Endothelial cell of umbilical vein (primary cell): Measurements from ENCODE around the gene ZDHHC7. TPM values are rescaled to one million over a fixed set of nuclear protein-coding genes. Genes with fewer than 3 reads are reported as not detected.

Source experiments
- BruUV-seq: library from RNA; stranded (reverse); fragments of 400-500 nt; replicated peaks from 2 replicates; lab custom pipeline; 2021; lab: Mats Ljungman, UMichigan
- CTCF ChIA-PET: fragments of 300-600, 350-600 bp; sonication (Branson Sonifier 250); formaldehyde crosslinking; loops from one replicate; lab custom pipeline; 2021; ENCODE audit warnings: antibody characterized with exemption, inconsistent platforms; lab: Charles Lee
- POLR2A ChIA-PET: fragments of 300-600, 350-600 bp; sonication (Branson Sonifier 250); formaldehyde crosslinking; loops from one replicate; lab custom pipeline; 2021; ENCODE audit warnings: antibody characterized with exemption, inconsistent platforms; lab: Charles Lee
- DNase-seq: peaks from one replicate; pipeline ENCODE4 v3.0.0-alpha.2; 2011; ENCODE audit warnings: low read depth, low spot score
- FAIRE-seq: peaks from 2 replicates; lab custom pipeline; 2011; peaks lifted over from hg19 to GRCh38; lab: Jason Lieb, UNC
- H2AFZ ChIP-seq: 2 replicates; pipeline ENCODE4 v1.6.0; 2012; ENCODE audit warnings: low read depth, low read length, control low read depth, inconsistent platforms
- H3K27ac ChIP-seq: 2 replicates; pipeline ENCODE4 v1.5.1; 2011; ENCODE audit warnings: low read depth, mild to moderate bottlenecking, control low read depth, low read length, moderate library complexity; ENCODE audit not compliant: insufficient read depth
- H3K27me3 ChIP-seq, 2 experiments: 2 replicates each; pipeline versions ENCODE4 v1.6.0 to v1.6.1; 2011; ENCODE audit warnings: low read length in 2 of 2, mixed read lengths in 1 of 2; ENCODE audit not compliant: control insufficient read depth in 2 of 2, insufficient read depth in 2 of 2
- H3K36me3 ChIP-seq, 2 experiments: 2 replicates in 1 of 2; 3 replicates in 1 of 2; pipeline ENCODE4 v1.5.1; 2011; ENCODE audit warnings: low read length in 2 of 2, mild to moderate bottlenecking in 1 of 2, moderate library complexity in 1 of 2; ENCODE audit not compliant: control insufficient read depth in 2 of 2, insufficient read depth in 2 of 2; ENCODE audit errors: extremely low read depth in 1 of 2
- H3K4me1 ChIP-seq: 3 replicates; pipeline ENCODE4 v1.5.1; 2011; ENCODE audit warnings: mild to moderate bottlenecking, low read length; ENCODE audit not compliant: control insufficient read depth, insufficient read depth; ENCODE audit errors: extremely low read depth
- H3K4me2 ChIP-seq: 2 replicates; pipeline ENCODE4 v1.6.1; 2011; ENCODE audit warnings: low read length, control low read depth, mixed read lengths; ENCODE audit not compliant: insufficient read depth
- H3K4me3 ChIP-seq, 3 experiments: fragments of 200-600 bp in 1 of 3; sonication (generic), shearing (Covaris generic) in 1 of 3; replicated peaks in 1 of 3; 2 replicates each; pipeline ENCODE4 v1.5.1; 2011 to 2016; ENCODE audit warnings: control low read depth in 3 of 3, low read length in 3 of 3, mild to moderate bottlenecking in 2 of 3, inconsistent platforms in 1 of 3, low read depth in 1 of 3, moderate library complexity in 1 of 3; ENCODE audit not compliant: insufficient read depth in 1 of 3
- H3K79me2 ChIP-seq: 2 replicates; pipeline ENCODE4 v1.6.0; 2012; ENCODE audit warnings: low read length, inconsistent platforms; ENCODE audit not compliant: control insufficient read depth, insufficient read depth
- H3K9ac ChIP-seq: replicated peaks from 2 replicates; pipeline ENCODE3; 2011; ENCODE audit warnings: low read length, control low read depth; ENCODE audit not compliant: insufficient read depth; ENCODE audit errors: extremely low read depth
- H3K9me1 ChIP-seq: replicated peaks from 3 replicates; pipeline ENCODE4 v1.6.0; 2011; ENCODE audit warnings: mild to moderate bottlenecking, low read length; ENCODE audit not compliant: control insufficient read depth, insufficient read depth; ENCODE audit errors: extremely low read depth
- H3K9me3 ChIP-seq: replicated peaks from 2 replicates; pipeline ENCODE4 v1.5.1; 2012; ENCODE audit warnings: low read length, inconsistent platforms; ENCODE audit not compliant: control insufficient read depth, insufficient read depth
- H4K20me1 ChIP-seq: replicated peaks from 2 replicates; pipeline ENCODE3; 2011; ENCODE audit warnings: mild to moderate bottlenecking, low read length; ENCODE audit not compliant: control insufficient read depth, insufficient read depth; ENCODE audit errors: extremely low read depth
- EZH2 ChIP-seq: IDR thresholded peaks from 2 replicates; pipeline ENCODE4 v1.6.1; 2012; ENCODE audit warnings: borderline replicate concordance, low read depth, mild to moderate bottlenecking, moderate library complexity, low read length, inconsistent platforms; ENCODE audit not compliant: severe bottlenecking
- FOS ChIP-seq: IDR thresholded peaks from 2 replicates; pipeline ENCODE4 v1.6.1; 2011; ENCODE audit warnings: mild to moderate bottlenecking, low read length, moderate library complexity, borderline replicate concordance; ENCODE audit not compliant: insufficient read depth
- GATA2 ChIP-seq: IDR thresholded peaks from 2 replicates; pipeline ENCODE4 v1.7.0; 2011; ENCODE audit warnings: low read depth, mild to moderate bottlenecking, moderate library complexity, mixed read lengths, low read length; ENCODE audit not compliant: insufficient read length, insufficient read depth
- JUN ChIP-seq: IDR thresholded peaks from 2 replicates; pipeline ENCODE4 v1.6.1; 2011; ENCODE audit warnings: borderline replicate concordance, low read depth; ENCODE audit not compliant: insufficient read length, insufficient read depth
- MYC ChIP-seq: IDR thresholded peaks from one replicate; pipeline ENCODE4 v1.6.1; 2011; ENCODE audit warnings: mild to moderate bottlenecking, low read depth, low read length
- POLR2A ChIP-seq: IDR thresholded peaks from 2 replicates; pipeline ENCODE4 v1.6.1; 2012; ENCODE audit warnings: low read depth, mild to moderate bottlenecking, control low read depth, low read length
- POLR2AphosphoS5 ChIP-seq: IDR thresholded peaks from 2 replicates; pipeline ENCODE4 v1.6.1; 2012; ENCODE audit warnings: low read depth, mild to moderate bottlenecking, control low read depth, low read length, moderate library complexity; ENCODE audit not compliant: insufficient read depth
- dilution Hi-C: fragments of 300-500 bp; cut with MboI; formaldehyde crosslinking; loops from one replicate; pipeline ENCODE4 v1.15.0; 2019; ENCODE audit warnings: low sequenced_read_pairs; ENCODE audit not compliant: extremely low pct_ligation_motif_present
- intact Hi-C: fragments of 100-400 bp; cut with micrococcal nuclease; formaldehyde crosslinking; loops from one replicate; pipeline ENCODE4 v1.10.0; 2022
- polyA plus RNA-seq, 4 experiments: library from polyadenylated mRNA; depleted of rRNA in 3 of 4; stranded (reverse) in 3 of 4; unstranded in 1 of 4; fragments of >200 nt; gene quantifications; 2 replicates each; pipeline versions ENCODE4 v1.2.1 to v1.2.3, GENCODE V29; 2011 to 2012; ENCODE audit warnings: missing spikeins in 1 of 4
- total RNA-seq: library from RNA; stranded (reverse); gene quantifications from 2 replicates; pipeline ENCODE4 v1.2.3, GENCODE V29; 2021
- TF ChIP-seq, protein P1 (sequence below): IDR thresholded peaks from 2 replicates; pipeline ENCODE4 v1.6.1; 2011; ENCODE audit not compliant: insufficient read depth, insufficient read length
- TF ChIP-seq, protein P2 (sequence below), 2 donors: IDR thresholded peaks; 1 replicate in 1 of 2; 2 replicates in 1 of 2; pipeline ENCODE4 v1.5.1; 2011; ENCODE audit warnings: low read length in 2 of 2, mild to moderate bottlenecking in 2 of 2, moderate library complexity in 2 of 2, control low read depth in 1 of 2, inconsistent platforms in 1 of 2, low read depth in 1 of 2; ENCODE audit not compliant: insufficient read depth in 1 of 2; ENCODE audit errors: extremely low read depth in 1 of 2

Gene ZDHHC7
- total and polyA plus RNA-seq, 2 donors (not counting 3 experiments of a cell fraction or from before 2014, with no cell fraction given): 44.1 to 46.2 TPM

DNA sequence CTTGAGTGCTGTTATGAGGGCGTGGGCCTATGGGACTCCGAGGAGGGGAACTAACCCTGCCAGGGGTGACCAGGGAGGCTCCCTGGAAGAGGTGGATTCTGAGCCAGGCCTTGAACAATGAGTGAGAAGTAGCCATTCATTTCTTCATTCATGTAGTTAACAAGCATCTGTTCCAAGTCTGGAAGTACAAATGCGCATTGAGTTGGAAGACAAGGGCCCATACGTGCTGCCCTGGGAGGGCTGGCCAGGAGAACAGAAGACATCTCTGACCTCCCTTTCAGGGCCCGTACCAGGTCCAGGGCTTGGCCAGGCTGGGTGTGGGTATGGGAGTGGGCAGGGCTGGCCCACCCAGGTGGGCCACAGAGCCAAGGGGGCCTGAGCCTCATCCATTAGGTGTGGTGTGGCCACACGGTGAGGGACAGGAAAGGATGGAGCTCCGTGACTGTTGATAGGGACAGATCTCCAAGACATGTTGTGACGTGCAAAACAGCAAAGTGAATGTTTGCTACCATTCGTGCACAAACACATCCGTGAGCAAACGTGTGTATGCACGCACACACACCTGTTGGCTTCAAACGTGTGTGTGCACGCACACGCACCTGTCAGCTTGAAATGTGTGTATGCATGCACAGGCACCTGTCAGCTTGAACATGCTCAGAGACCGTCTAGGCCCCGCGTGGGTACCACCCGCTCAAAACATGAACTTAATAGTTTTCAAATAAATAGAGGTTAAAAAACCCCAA is 46.8 kb downstream of the ZDHHC7 start:
- Histone ChIP-seq H3K4me2 (no peak overlapping the region), H3K9me1 (no peaks in the 10 kb centered on the region), H3K4me1 (no peaks in the 10 kb centered on the region), H3K27ac (no peak overlapping the region), H3K79me2 (no peaks in the 10 kb centered on the region), H3K9me3 (no peaks in the 10 kb centered on the region), H3K9ac (no peak overlapping the region), H4K20me1 (no peaks in the 10 kb centered on the region), H3K4me3 (no peak overlapping the region), H2AFZ (no peak overlapping the region), H3K36me3 (no peaks in the 10 kb centered on the region), H3K27me3 (peaks cover 0 to 1% of the 10 kb centered on the region in 2 experiments)
- no TSS peak for BruUV-seq
- DNase-seq (no peak), FAIRE-seq (no peak)
- intact Hi-C loops: no loop called here
- TF ChIP-seq GATA2 (no peak), FOS (no peak), JUN (no peak)
- TF ChIP-seq, protein P1, sequence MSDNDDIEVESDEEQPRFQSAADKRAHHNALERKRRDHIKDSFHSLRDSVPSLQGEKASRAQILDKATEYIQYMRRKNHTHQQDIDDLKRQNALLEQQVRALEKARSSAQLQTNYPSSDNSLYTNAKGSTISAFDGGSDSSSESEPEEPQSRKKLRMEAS: no peak
- ChIA-PET POLR2A (no interaction called here), CTCF (interaction anchor here (0.7 to 10.0 kb wide), 2 partner anchors 12 to 211 kb away, joined by 3 to 361 read pairs; no protein-coding TSS in a partner anchor)
- dilution Hi-C loops: loop anchor here (25.0 kb wide), 1 partner anchor 202 kb away; no protein-coding TSS in a partner anchor

DNA sequence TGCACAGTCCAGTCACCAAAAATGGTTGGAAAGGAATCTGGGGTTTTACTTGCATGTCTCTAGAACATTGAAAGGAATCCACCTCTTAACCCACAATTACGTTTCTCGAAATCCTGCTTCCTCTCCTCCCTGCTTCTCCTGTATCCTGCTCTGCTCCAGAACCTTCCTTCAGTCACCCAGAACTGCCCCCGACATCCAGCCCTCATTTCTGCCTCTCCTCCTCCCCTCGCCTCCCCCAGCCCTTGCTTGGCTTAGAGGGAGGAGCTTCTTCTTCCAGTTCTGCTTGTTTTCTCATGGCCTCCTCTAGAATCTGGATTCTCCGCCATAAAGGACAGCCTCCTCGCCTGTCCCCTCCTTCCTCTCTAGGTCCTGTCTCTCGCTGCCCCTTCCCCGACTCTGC is 48.3 kb downstream of the ZDHHC7 start:
- CTCF ChIA-PET: interaction anchor here (1.5 to 2.0 kb wide), 3 partner anchors 9 to 209 kb away, joined by 8 to 16 read pairs (median 13); no protein-coding TSS in a partner anchor
- no TSS peak for BruUV-seq

More for the DNA sequence above, 48.3 kb downstream of the ZDHHC7 start:
- TF ChIP-seq MYC (no peak), GATA2 (no peak), POLR2A (no peak), FOS (no peak), POLR2AphosphoS5 (no peak), JUN (no peak), EZH2 (no peak)
- TF ChIP-seq, protein P1: no peak
- TF ChIP-seq, protein P2, sequence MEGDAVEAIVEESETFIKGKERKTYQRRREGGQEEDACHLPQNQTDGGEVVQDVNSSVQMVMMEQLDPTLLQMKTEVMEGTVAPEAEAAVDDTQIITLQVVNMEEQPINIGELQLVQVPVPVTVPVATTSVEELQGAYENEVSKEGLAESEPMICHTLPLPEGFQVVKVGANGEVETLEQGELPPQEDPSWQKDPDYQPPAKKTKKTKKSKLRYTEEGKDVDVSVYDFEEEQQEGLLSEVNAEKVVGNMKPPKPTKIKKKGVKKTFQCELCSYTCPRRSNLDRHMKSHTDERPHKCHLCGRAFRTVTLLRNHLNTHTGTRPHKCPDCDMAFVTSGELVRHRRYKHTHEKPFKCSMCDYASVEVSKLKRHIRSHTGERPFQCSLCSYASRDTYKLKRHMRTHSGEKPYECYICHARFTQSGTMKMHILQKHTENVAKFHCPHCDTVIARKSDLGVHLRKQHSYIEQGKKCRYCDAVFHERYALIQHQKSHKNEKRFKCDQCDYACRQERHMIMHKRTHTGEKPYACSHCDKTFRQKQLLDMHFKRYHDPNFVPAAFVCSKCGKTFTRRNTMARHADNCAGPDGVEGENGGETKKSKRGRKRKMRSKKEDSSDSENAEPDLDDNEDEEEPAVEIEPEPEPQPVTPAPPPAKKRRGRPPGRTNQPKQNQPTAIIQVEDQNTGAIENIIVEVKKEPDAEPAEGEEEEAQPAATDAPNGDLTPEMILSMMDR (IDR thresholded peaks at IDR 0.05; ENCODE audit: extremely low read depth in 1 of 2, insufficient read depth in 1 of 2, low read depth in 1 of 2, low read length in 2 of 2): no peak
- Histone ChIP-seq H3K4me2 (no peak overlapping the region), H3K4me1 (no peaks in the 10 kb centered on the region), H3K27me3 (peaks cover 0 to 1% of the 10 kb centered on the region in 2 experiments), H2AFZ (no peak overlapping the region), H3K79me2 (no peaks in the 10 kb centered on the region), H3K9ac (no peak overlapping the region), H3K4me3 (no peak overlapping the region), H4K20me1 (no peaks in the 10 kb centered on the region), H3K9me1 (no peaks in the 10 kb centered on the region), H3K27ac (no peak overlapping the region), H3K9me3 (no peaks in the 10 kb centered on the region), H3K36me3 (no peaks in the 10 kb centered on the region)
- DNase-seq (no peak), FAIRE-seq (no peak)
- dilution Hi-C loops: loop anchor here (25.0 kb wide), 1 partner anchor 201 kb away; no protein-coding TSS in a partner anchor
- intact Hi-C loops: no loop called here
- POLR2A ChIA-PET: no interaction called here
